Esophagus muscularis mucosa (tissue), 3 donors: ENCODE measurements around the gene IGF2BP3.

Source experiments
- POLR2A ChIP-seq: fragments of 450-650 bp; IDR thresholded peaks from one replicate; pipeline ENCODE4 v1.6.1; 2017; ENCODE audit warnings: antibody characterized with exemption, moderate library complexity, mild to moderate bottlenecking, low read depth
- POLR2AphosphoS5 ChIP-seq, 2 donors: sonication (generic); formaldehyde crosslinking; IDR thresholded peaks; one replicate each; pipeline ENCODE4 v1.6.1; 2017; ENCODE audit warnings: antibody characterized with exemption in 2 of 2
- TF ChIP-seq, protein P1 (sequence below), 3 experiments: fragments of 200-600 bp in 2 of 3; fragments of 450-650 bp in 1 of 3; sonication (generic) in 2 of 3; IDR thresholded peaks; one replicate each; pipeline ENCODE4 v1.5.1; 2017 to 2019; ENCODE audit warnings: antibody characterized with exemption in 3 of 3, mild to moderate bottlenecking in 2 of 3, moderate library complexity in 1 of 3

DNA sequence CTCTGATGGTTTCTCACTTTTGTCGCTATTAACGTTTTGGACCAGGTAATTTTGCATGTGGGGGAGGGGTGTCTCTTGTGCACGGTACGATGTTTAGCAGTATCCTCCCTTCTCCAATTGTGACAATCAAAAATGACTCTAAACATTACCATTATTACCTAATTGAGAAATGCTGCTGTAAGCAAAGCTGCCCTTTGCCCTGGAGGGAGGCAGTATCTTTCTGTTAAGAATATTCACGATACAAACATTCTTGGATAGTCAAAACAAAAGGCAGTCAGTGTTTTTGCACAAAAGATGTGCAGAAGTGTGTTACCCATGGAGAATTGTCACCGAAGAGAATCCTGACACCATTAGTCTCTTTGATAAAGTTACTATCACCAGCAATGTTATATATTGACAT lies 161.5 kb downstream of the IGF2BP3 start:
- TF ChIP-seq POLR2AphosphoS5 (IDR thresholded peaks at IDR 0.05) (no peak), POLR2A (no peak)
- TF ChIP-seq, protein P1, sequence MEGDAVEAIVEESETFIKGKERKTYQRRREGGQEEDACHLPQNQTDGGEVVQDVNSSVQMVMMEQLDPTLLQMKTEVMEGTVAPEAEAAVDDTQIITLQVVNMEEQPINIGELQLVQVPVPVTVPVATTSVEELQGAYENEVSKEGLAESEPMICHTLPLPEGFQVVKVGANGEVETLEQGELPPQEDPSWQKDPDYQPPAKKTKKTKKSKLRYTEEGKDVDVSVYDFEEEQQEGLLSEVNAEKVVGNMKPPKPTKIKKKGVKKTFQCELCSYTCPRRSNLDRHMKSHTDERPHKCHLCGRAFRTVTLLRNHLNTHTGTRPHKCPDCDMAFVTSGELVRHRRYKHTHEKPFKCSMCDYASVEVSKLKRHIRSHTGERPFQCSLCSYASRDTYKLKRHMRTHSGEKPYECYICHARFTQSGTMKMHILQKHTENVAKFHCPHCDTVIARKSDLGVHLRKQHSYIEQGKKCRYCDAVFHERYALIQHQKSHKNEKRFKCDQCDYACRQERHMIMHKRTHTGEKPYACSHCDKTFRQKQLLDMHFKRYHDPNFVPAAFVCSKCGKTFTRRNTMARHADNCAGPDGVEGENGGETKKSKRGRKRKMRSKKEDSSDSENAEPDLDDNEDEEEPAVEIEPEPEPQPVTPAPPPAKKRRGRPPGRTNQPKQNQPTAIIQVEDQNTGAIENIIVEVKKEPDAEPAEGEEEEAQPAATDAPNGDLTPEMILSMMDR (IDR thresholded peaks at IDR 0.05), result no peak
